H54 (cell line): ENCODE results near the gene PTOV1.

Source experiments
- DNase-seq: peaks from one replicate; pipeline ENCODE4 v3.0.0; 2011; ENCODE audit warnings: low spot score, mixed read lengths; ENCODE audit not compliant: insufficient read length
- FAIRE-seq: peaks from 3 replicates; lab custom pipeline; 2011; peaks lifted over from hg19 to GRCh38; lab: Jason Lieb, UNC
- POLR2A ChIP-seq: IDR thresholded peaks from 2 replicates; pipeline ENCODE4 v1.6.1; 2011; ENCODE audit warnings: low read depth, mild to moderate bottlenecking, low read length

PTOV1 gene

DNA sequence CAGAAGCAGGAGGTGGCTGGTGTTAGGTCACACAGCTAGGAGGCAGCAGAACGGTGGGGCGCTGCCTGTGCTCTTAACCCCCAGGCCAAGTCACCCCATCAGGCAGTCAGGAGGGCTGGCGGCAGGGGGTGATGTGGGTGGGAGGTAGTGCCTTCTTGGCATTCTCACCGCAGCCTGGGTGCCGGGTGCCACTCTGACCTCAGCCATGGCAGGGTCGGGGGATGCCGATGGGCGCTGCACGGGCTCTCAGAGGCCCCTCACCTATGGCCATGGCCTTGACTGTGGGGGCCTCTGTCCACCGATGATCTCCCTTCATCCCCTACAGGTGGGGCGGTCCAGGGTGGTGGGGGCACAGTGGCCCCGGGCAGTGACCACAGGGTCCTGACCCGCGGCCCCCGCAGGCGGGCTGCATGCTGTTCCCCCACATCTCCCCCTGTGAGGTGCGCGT, 5.6 kb downstream of the PTOV1 start:
- DNase-seq (no peak), FAIRE-seq (no peak)
- TF ChIP-seq POLR2A = no peak

DNA sequence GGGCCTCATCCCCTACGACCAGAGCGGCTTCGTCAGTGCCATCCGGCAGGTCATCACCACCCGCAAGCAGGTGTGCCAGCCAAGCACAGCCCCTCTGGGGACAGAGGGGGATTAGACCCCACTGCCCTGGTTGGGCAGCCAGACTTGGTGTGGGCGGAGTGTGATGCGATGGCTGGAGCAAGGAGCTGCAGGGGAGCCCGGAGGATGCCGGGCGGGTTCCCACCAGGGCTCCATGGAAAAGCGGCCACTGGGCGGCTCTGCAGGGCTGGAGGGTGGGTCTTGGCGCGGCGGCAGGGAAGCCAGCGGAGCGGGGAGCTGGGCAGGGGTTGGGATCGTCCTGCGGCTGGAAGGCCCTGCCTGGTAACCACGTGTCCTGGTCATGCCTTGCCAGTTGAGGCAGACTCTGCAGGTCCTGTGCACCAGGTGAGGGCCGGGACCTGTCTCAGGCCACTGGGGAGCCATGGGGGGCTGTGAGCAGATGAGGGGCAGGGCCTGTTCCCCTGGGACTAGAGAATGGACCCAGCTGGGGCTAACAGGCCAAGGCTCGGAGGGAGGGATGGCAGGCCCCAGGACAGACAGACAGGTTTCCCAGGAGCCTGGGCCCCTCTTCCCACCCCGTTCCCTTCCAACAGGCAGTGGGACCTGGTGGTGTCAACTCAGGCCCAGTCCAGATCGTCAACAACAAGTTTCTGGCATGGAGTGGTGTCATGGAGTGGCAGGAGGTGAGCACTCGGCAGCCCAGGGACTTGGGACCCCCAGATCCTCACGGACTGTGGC, 6.3 kb downstream of the PTOV1 start:
- DNase-seq (no peak), FAIRE-seq (no peak)
- TF ChIP-seq POLR2A = no peak

DNA sequence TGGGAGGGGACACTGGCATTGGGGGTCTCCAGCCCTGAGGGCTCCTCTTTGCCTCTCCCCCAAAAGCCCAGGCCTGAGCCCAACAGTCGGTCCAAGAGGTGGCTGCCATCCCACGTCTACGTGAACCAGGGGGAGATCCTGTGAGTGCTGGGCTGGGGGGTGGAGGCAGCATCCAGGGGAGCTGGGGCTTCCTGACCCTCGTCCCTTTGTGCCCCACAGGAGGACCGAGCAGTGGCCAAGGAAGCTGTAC, 6.8 kb downstream of the PTOV1 start:
- no peak for FAIRE-seq
- no peak for TF ChIP-seq POLR2A
- no peak for DNase-seq

DNA sequence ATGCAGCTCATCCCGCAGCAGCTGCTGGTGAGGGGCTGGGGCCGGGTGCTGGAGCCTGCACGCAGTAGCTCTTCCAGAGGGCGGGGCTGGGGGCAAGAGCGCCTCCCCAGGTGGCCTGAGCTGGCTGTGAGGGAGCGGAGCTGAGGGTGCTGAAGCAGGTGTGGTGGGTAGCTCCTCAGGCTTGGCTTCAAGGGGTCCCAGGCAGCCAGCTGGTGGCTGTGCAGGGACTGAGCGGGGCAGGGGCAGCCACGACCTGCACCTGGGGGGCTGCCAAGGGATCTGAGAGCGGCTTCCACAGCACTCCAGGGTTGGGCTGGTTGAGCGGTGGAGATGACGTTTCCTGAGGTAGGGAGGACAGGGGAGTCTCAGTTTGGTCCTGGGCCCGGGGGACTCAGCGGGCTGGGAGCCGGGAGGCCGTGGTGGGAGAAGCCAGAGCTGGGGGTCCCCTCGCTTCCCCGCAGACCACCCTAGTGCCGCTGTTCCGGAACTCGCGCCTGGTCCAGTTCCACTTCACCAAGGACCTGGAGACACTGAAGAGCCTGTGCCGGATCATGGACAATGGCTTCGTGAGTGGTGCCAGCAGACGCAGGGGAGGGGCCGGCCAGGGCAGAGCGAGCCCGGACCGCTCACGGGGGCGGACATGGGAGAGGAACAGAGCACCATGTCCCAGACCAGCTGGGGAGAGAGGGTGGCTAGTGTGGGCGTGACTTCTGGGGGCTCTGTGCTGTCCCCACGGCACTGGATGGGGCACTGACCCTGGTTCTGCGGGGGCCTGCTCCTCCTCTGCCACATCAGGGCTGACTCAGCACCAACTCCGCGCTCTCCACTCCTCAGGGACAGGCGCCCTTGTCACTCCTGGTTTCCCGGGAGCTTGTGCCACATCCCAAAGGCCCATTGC, 7.4 kb downstream of the PTOV1 start:
- no peak for TF ChIP-seq POLR2A
- FAIRE-seq (no peak), DNase-seq (no peak)

DNA sequence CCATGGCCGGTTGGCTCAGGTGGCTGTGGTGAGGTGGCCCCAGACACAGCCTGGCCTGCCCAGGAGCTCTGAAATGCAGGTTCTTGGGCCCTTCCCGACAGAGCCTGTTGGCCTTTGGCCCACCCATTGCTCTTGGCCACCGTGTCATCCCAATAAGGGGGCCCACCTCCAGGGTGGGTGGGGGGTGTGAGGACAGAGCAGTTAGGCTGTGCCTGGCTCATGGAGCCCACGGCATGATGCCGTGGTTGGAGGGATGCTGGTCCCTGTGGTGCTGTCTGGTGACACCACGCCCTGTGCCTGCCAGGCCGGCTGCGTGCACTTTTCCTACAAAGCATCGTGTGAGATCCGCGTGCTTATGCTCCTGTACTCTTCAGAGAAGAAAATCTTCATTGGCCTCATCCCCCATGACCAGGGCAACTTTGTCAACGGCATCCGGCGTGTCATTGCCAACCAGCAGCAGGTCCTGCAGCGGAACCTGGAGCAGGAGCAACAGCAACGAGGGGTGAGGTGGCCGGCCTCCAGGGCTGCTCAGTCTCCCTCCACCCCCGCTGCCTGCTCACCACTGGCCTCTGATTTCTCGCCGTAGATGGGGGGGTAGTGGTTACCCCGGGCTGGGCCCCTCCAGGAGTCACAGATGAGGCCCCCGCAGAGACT, 8.8 kb downstream of the PTOV1 start:
- DNase-seq = no peak
- no peak for TF ChIP-seq POLR2A

DNA sequence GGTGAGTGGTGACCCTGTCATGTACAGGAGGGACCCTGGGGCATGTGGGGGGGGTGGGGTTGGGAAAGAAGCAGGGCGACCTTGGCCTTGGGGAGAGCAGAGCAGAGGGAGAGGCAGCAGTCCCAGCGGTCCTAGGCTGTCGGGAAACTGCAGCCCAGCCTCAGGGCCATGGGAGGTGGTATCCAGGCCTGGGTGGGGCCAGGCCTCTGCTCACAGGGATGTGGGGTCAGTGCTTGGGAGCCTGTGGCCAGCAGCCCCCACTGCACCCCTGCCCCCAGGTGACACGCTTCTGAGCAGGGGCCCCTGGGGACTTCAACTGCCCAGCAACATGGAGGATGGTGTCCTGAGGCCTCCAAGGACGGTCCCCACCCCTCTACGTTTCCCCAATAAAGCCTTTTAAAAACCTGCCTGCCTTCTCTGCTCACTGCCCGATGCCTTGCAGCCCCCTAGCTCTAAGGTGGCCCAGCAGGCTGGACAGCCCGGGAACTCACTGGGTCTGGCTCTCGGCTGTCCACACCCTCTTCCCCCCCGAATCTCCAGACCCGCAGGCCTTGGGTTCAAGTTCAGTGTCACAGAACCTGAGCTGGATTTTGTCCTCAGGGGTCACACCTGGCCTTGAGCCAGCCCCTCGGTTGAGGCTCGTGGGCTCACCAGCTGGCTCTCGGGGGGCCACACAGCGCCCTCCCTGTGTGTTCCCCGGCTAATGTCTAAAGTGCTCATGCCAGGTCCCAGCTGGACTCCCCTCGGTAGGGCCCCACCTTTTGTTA, 9.6 kb downstream of the PTOV1 start:
- FAIRE-seq (no peak), DNase-seq (no peak)
- no peak for TF ChIP-seq POLR2A

More for the DNA sequence above, 8.8 kb downstream of the PTOV1 start:
- FAIRE-seq = no peak

DNA sequence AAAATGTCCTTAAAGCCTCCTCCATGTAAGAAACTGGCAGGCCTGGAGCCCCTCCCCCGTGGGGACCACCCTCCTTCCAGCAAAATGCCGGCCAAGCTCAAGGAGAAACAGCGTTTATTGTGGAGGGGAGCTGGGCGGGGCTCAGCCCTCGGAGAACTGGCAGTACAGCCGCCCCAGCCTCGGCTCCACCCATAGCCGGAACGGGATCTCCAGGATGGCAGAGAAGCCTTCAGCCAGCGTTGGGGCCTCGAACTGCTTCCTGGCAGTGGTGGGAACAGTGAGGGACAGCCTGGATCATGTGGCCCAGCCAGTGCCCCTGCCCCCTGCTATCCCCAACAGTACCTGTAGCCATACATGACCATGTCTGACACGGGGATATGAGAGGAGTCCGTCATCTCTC, 10.1 kb downstream of the PTOV1 start:
- FAIRE-seq = no peak
- no peak for DNase-seq
- no peak for TF ChIP-seq POLR2A

DNA sequence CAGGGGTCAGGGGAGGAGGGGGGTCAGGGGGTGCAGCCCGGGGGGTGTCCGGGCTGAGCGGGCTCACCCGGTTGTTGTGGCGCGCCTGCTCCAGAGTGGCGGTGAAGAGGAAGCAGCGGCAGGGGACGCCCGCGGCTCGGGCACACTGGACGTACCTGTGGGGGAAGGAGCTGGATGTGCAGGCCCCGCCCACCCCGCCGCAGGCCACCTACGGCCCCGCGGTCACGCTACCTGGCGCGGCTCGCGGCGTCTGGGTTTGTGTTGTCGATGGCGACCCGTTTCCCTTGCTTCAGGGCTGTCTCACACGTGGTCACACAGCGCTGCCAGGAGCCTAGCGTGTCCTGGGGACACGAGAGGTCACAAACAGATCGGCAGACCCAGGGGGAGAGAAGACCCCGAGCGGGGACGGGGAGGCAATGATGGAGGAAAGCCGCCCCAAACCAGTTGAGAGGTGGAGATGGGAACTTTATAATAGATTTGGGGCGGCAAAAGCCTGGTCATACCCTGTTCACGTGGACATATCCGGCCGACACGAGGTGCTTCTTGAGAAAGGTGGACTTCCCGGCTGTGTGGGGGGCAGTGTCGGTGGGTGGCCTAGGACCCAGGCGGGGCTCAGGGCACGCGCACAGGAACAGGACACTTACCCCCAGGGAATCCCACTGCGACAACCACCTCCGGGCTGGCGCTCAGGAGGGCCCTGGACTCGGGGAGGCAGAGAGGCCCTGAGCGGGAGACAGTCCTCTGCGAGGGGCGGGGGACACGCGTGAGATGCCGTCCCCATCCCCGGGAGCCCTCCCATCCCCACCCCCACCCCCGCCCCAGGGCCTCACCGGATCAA, 10.8 kb downstream of the PTOV1 start:
- no peak for TF ChIP-seq POLR2A
- DNase-seq = no peak
- no peak for FAIRE-seq

DNA sequence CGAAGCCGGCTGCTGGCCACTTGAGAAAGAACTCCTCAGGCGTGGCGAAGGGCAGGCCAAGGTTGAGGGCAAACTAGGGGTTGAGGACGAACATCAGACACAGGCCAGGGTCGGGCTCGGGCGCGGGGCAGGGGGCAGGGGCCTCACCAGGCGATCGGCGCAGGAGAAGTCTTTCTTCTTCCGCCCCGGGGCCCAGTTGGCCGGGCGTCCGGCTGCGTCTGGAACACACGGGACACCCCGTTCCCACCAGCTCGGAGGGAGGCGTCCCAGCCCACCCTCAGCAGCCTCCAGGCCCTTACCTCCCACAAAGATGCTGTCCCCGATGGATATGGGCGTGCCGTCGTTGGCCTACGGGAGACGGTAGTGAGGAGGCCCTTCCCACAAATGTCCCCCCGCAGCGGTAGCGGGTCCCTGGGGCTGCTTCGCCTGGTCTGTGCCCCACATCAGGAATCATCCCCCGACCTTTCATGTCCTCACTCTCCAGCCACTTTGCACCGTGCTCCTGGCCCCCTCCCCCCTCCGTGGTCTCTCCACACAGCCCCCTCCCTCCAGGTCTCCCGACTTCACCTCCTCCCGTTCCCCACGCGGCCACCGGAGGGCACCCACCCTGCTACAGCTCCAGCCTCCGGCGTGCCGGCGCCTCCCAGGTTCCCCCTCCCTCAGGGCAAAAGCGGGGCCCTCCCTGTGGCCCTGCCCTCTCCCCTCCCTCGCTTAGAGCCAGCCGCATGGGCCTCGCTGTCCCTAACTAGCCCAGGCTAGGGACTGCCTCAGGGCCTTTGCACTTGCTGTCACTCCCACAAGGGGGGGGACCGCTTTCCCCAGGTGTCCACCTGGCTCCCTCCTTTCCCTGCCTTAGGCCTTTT, 11.7 kb downstream of the PTOV1 start:
- TF ChIP-seq POLR2A = no peak
- no peak for FAIRE-seq
- DNase-seq = no peak

DNA sequence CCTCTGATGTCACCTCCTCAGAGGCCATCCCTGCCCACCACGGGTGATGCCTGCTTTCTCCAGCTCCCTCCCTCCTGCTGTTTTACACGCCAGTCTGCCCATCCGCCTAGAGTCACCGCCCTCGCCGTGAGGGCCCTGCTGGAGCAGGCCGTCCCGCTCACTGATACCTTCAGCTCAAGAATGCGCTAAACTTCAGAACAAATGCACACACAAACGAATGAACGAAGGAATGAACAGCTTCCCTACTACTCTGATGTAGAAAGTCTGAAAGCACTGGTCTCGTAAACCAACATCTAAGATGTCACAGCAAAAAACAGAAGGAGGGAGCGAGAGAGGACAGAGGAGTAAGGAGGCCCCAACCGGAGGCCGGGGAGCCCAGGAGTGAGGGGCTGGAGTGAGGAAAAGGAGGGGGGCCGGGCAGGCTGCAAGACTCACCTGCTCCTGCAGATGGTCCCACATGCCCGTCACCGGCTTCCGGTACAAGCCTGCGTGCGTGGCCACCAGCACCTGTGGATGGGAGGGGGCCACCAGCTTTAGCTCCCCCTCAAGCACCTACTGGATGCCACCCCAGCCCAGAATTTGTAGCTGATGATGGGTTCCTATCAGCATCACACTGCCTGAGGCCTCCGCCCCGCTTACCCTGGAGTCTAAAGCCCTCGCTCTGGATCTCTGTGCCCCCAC, 12.4 kb downstream of the PTOV1 start:
- DNase-seq (no peak), FAIRE-seq (no peak)
- no peak for TF ChIP-seq POLR2A

DNA sequence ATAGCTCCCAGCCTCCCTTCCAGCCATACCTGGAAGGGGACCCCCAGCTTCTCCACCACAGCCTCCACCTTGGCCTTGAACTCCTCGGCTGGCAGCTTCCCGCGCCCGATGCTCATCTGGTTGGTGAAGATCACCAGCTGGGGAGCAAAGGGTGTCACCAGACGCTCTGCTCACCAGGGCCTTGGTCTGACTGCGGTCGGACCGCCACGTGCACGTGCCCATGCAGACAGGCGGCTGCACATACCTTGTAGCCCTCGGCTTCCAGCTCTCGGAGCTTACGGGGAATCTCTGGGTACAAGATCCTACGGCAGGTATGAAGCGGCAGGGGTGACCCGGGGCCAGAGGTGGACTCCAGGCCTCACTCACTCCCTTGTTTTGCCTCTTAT, 13.0 kb downstream of the PTOV1 start:
- no peak for TF ChIP-seq POLR2A
- DNase-seq (no peak), FAIRE-seq (no peak)
